Suprapubic skin (tissue), 3 donors: ENCODE results near the gene NYAP2.

Experiments
- EP300 ChIP-seq: sonication (generic); formaldehyde crosslinking; IDR thresholded peaks from one replicate; pipeline ENCODE4 v1.6.1; 2017; ENCODE audit warnings: antibody characterized with exemption
- POLR2A ChIP-seq, 2 donors: fragments of 450-650 bp; IDR thresholded peaks; one replicate each; pipeline ENCODE4 v1.6.1; 2017; ENCODE audit warnings: antibody characterized with exemption in 2 of 2, mild to moderate bottlenecking in 2 of 2, moderate library complexity in 2 of 2
- TF ChIP-seq, protein P1 (sequence below), 2 donors: fragments of 200-600 bp in 1 of 2; fragments of 450-650 bp in 1 of 2; sonication (generic) in 1 of 2; IDR thresholded peaks; one replicate each; pipeline ENCODE4 v1.5.1; 2016 to 2019; ENCODE audit warnings: antibody characterized with exemption in 2 of 2, mild to moderate bottlenecking in 1 of 2, moderate library complexity in 1 of 2

DNA sequence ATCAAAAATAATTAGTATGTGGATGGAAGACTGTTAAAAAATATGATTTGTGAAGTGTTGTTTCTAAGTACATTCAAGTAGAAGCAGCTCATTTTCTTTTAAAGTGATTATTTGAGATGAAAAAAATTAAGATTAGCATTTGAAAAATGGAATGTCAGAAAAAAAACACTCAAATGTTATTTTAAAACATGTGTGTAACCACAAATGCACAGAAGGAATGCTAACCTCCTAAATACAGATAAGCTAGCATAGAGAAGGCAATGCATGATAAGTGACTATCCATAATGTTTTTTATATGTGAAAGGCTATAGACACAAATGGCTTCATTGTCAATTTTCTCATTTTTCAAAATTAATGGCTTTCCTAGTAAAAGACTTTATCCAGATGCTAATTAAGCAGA, 198.9 kb downstream of the NYAP2 start:
- TF ChIP-seq EP300 (no peak), POLR2A (IDR thresholded peaks at IDR 0.05) (no peak)
- TF ChIP-seq, protein P1, sequence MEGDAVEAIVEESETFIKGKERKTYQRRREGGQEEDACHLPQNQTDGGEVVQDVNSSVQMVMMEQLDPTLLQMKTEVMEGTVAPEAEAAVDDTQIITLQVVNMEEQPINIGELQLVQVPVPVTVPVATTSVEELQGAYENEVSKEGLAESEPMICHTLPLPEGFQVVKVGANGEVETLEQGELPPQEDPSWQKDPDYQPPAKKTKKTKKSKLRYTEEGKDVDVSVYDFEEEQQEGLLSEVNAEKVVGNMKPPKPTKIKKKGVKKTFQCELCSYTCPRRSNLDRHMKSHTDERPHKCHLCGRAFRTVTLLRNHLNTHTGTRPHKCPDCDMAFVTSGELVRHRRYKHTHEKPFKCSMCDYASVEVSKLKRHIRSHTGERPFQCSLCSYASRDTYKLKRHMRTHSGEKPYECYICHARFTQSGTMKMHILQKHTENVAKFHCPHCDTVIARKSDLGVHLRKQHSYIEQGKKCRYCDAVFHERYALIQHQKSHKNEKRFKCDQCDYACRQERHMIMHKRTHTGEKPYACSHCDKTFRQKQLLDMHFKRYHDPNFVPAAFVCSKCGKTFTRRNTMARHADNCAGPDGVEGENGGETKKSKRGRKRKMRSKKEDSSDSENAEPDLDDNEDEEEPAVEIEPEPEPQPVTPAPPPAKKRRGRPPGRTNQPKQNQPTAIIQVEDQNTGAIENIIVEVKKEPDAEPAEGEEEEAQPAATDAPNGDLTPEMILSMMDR (IDR thresholded peaks at IDR 0.05): no peak
